Stomach (tissue), 9 donors: ENCODE data around the gene OR52L1. TPM values are rescaled to one million over a fixed set of nuclear protein-coding genes. Genes with fewer than 3 reads are reported as not detected.

Experiments
- DNase-seq, 2 donors: peaks; one replicate each; pipeline versions ENCODE4 v3.0.0 to v3.0.0-alpha.2; 2013 to 2019
- H3K27ac ChIP-seq, 5 donors: fragments of 200-600 bp in 4 of 5; sonication (generic) in 4 of 5; one replicate each; pipeline ENCODE4 v1.5.1; 2013 to 2019; ENCODE audit warnings: mild to moderate bottlenecking in 1 of 5, moderate library complexity in 1 of 5
- H3K27me3 ChIP-seq, 3 donors: fragments of 200-600 bp; sonication (generic); one replicate each; pipeline ENCODE4 v1.5.1; 2017 to 2019; ENCODE audit warnings: mixed run types in 1 of 3
- H3K36me3 ChIP-seq, 4 donors: fragments of 200-600 bp; sonication (generic); 1 replicate in 3 of 4; 2 replicates in 1 of 4; pipeline ENCODE4 v1.5.1; 2016 to 2019
- H3K4me1 ChIP-seq, 4 donors: fragments of 200-600 bp; sonication (generic); one replicate each; pipeline ENCODE4 v1.5.1; 2016 to 2019
- H3K4me3 ChIP-seq, 4 donors: fragments of 200-600 bp; sonication (generic) in 3 of 4; one replicate each; pipeline ENCODE4 v1.5.1; 2016 to 2019; ENCODE audit warnings: mild to moderate bottlenecking in 1 of 4
- H3K9me3 ChIP-seq, 4 donors: fragments of 200-600 bp; sonication (generic); one replicate each; pipeline ENCODE4 v1.5.1; 2016 to 2019
- EP300 ChIP-seq: sonication (generic); formaldehyde crosslinking; IDR thresholded peaks from one replicate; pipeline ENCODE4 v1.6.1; 2017; ENCODE audit warnings: antibody characterized with exemption
- POLR2A ChIP-seq, 4 donors: fragments of 450-650 bp; IDR thresholded peaks; one replicate each; pipeline ENCODE4 v1.6.1; 2016; ENCODE audit warnings: antibody characterized with exemption in 4 of 4, control low read depth in 2 of 4, mild to moderate bottlenecking in 1 of 4, moderate library complexity in 1 of 4
- POLR2AphosphoS5 ChIP-seq, 3 donors: sonication (generic); formaldehyde crosslinking; IDR thresholded peaks; one replicate each; pipeline ENCODE4 v1.6.1; 2016; ENCODE audit warnings: antibody characterized with exemption in 3 of 3
- WGBS, 5 donors: extraction: QIAGEN DNeasy Blood & Tissue Kit in 3 of 5; methylation state at CpG; one replicate each; pipeline versions ENCODE4 v1.1.5 to v1.1.7; 2013 to 2018; 5-methylcytosine and 5-hydroxymethylcytosine counted together
- intact Hi-C: fragments of 100-400 bp; cut with DNase I; formaldehyde crosslinking; loops from one replicate; pipeline ENCODE4 v1.15.1; 2023; ENCODE audit warnings: low total_unique reads
- polyA plus RNA-seq, 3 donors: library from polyadenylated mRNA; stranded (reverse); fragments of 200-250 nt; gene quantifications; one replicate each; pipeline ENCODE4 v1.2.3, GENCODE V29; 2013
- total RNA-seq, 5 donors: library from RNA; depleted of rRNA; stranded (reverse); fragments of >200 nt; gene quantifications; one replicate each; pipeline versions ENCODE4 v1.1.0 to v1.2.3, GENCODE V29; 2014 to 2016
- TF ChIP-seq, protein P1 (sequence below), 7 experiments: fragments of 450-650 bp in 4 of 7; fragments of 200-600 bp in 3 of 7; sonication (generic) in 3 of 7; IDR thresholded peaks; one replicate each; pipeline ENCODE4 v1.5.1; 2016 to 2019; ENCODE audit warnings: antibody characterized with exemption in 7 of 7, control low read depth in 2 of 7, mild to moderate bottlenecking in 1 of 7
- donor health status: healthy with polysubstance abuse.
- donor health status: Bipolar disorder and iron deficiency.
- donor health status: healthy.

The OR52L1 gene
- total and polyA plus RNA-seq, 8 donors = not detected

DNA sequence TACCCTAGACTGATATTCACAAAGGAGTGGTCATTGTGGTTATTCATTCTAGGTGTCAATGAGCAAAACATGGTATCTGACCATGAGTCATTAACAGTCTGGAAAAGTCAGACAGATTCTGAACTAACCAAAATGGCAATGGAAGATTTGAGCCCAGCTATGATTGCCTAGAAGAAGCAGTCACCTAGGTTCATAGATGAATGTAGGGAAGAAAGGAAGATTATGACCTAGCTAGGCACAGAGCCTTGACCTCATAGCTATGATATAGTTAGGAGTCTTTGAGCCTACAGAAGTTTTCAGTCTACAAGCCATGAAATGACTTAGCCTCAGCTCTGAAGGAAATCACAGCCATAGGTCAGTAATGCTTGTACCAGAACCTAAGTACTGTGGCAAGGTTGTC, 19.6 kb upstream of the OR52L1 start:
- intact Hi-C loops = no loop called here
- TF ChIP-seq EP300 (no peak), POLR2AphosphoS5 (IDR thresholded peaks at IDR 0.05) (no peak), POLR2A (IDR thresholded peaks at IDR 0.05) (no peak)
- TF ChIP-seq, protein P1, sequence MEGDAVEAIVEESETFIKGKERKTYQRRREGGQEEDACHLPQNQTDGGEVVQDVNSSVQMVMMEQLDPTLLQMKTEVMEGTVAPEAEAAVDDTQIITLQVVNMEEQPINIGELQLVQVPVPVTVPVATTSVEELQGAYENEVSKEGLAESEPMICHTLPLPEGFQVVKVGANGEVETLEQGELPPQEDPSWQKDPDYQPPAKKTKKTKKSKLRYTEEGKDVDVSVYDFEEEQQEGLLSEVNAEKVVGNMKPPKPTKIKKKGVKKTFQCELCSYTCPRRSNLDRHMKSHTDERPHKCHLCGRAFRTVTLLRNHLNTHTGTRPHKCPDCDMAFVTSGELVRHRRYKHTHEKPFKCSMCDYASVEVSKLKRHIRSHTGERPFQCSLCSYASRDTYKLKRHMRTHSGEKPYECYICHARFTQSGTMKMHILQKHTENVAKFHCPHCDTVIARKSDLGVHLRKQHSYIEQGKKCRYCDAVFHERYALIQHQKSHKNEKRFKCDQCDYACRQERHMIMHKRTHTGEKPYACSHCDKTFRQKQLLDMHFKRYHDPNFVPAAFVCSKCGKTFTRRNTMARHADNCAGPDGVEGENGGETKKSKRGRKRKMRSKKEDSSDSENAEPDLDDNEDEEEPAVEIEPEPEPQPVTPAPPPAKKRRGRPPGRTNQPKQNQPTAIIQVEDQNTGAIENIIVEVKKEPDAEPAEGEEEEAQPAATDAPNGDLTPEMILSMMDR (IDR thresholded peaks at IDR 0.05) = no peak

DNA sequence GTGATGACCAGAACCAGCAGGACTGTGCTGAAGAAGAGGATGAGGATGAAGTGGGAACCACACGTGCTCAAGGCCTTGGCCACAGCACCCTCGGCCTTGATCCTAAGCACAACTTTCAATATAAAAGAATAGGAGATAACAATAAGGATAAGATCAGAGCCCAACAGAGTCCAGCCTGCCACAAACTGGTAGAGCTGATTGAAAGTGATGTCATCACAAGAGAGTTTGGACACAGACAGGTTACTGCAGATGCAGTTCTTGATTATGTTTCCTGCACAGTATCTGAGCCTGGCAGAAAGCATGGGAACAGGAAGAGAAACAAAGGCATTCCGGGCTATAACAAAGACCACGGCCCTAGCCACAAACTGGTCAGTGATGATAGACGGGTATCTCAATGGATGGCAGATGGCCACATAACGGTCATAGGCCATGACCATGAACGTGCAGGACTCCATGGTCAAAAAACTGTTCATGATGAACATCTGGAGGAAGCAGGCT, 15.5 kb upstream of the OR52L1 start:
- 61 to 84% (median 78%) methylated on average over 7 of the region's 7 CpGs for WGBS, 5 donors
- intact Hi-C loops = no loop called here

More for the DNA sequence above, 19.6 kb upstream of the OR52L1 start:
- no peaks in the 10 kb centered on the region for H3K9me3 ChIP-seq
- H3K4me3 ChIP-seq = no peak overlapping the region
- no peaks in the 10 kb centered on the region for H3K27me3 ChIP-seq
- H3K27ac ChIP-seq = no peak overlapping the region
- H3K36me3 ChIP-seq = no peaks in the 10 kb centered on the region
- H3K4me1 ChIP-seq = no peaks in the 10 kb centered on the region
- no peak for DNase-seq

DNA sequence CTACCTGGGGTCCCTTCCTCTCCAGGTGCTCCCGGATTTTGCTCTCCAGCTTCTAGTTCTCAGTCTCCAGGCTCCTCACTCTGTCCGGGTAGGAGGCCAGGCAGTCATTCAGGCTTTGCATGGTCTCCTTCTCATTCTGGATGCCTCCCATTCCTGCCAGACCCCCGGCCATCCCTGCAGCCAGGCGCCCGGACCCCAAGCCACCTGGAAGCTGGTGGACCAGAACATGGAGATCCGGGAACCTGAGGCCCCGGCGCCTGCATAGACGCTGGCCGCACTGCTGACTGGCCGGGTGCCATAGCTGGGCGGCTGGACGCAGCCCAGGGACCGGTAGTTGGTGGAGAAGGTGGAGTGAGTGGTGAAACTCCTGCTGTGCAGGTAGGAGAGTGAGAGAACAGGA, 8.0 kb upstream of the OR52L1 start:
- no peaks in the 10 kb centered on the region for H3K36me3 ChIP-seq
- H3K4me1 ChIP-seq = no peaks in the 10 kb centered on the region
- TF ChIP-seq POLR2A (IDR thresholded peaks at IDR 0.05) (no peak), EP300 (no peak), POLR2AphosphoS5 (IDR thresholded peaks at IDR 0.05) (no peak)
- TF ChIP-seq, protein P1 (IDR thresholded peaks at IDR 0.05) = no peak
- H3K27me3 ChIP-seq = peaks cover 0 to 12% (median 0%) of the 10 kb centered on the region in 3 donors
- intact Hi-C loops = no loop called here
- no peak overlapping the region for H3K27ac ChIP-seq
- WGBS, 5 donors = 85 to 92% (median 86%) methylated on average over 14 of the region's 14 CpGs
- no peak overlapping the region for H3K4me3 ChIP-seq
- no peaks in the 10 kb centered on the region for H3K9me3 ChIP-seq
- DNase-seq = no peak

More for the DNA sequence above, 15.5 kb upstream of the OR52L1 start:
- no peak overlapping the region for H3K27ac ChIP-seq
- DNase-seq = no peak
- TF ChIP-seq, protein P1 (IDR thresholded peaks at IDR 0.05) = no peak
- TF ChIP-seq POLR2AphosphoS5 (IDR thresholded peaks at IDR 0.05) = no peak
- TF ChIP-seq POLR2A (IDR thresholded peaks at IDR 0.05) = no peak
- no peak for TF ChIP-seq EP300
- no peak overlapping the region for H3K4me3 ChIP-seq
- no peaks in the 10 kb centered on the region for H3K4me1 ChIP-seq
- H3K9me3 ChIP-seq = no peaks in the 10 kb centered on the region
- H3K27me3 ChIP-seq = peaks cover 0 to 1% (median 0%) of the 10 kb centered on the region in 3 donors
- no peaks in the 10 kb centered on the region for H3K36me3 ChIP-seq

DNA sequence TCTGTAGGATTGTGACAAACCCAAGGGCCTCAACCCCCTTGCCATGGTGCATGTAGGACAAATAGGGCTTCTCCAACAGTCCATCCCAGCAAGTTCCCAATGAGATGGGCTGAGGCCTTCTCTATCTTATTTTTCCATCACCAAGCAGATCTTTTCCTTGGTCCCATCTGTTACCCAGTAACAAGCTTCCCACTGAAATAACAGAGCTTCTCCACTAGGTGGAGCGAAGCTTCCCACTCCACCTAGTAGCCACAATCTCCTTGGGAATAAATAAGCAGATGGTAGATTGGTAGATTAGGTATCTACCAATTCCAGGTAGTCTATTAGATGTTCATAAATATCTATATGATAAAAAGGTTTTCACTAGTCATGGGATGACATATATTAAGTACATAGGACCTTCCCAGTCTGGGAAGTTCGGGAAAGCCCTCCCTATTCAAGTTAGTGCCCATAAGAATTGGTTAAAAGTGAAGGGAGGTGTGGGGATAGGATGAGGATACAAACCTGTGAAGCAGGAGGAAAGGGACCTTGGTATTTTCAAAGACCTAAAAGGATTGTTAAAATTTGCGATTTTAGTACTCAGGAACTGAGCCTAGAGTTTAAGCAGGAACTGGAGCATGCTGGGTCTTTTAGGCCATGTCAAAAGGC, 5.9 kb upstream of the OR52L1 start:
- Histone ChIP-seq H3K27me3 (peaks cover 0 to 12% (median 0%) of the 10 kb centered on the region in 3 donors), H3K4me3 (no peak overlapping the region), H3K9me3 (no peaks in the 10 kb centered on the region), H3K36me3 (no peaks in the 10 kb centered on the region), H3K4me1 (no peaks in the 10 kb centered on the region), H3K27ac (no peak overlapping the region)
- TF ChIP-seq EP300 (no peak), POLR2AphosphoS5 (IDR thresholded peaks at IDR 0.05) (no peak)
- TF ChIP-seq, protein P1 (IDR thresholded peaks at IDR 0.05) = peak in 3 of 7 experiments; percentile 30 to 45 (median 40)
- 40 to 60% (median 51%) methylated on average over 3 of the region's 3 CpGs for WGBS, 5 donors
- peak in 1 of 2 donors; percentile 24 for DNase-seq
- intact Hi-C loops = no loop called here
